ENCODE results near the gene RALY.

Gene RALY

DNA sequence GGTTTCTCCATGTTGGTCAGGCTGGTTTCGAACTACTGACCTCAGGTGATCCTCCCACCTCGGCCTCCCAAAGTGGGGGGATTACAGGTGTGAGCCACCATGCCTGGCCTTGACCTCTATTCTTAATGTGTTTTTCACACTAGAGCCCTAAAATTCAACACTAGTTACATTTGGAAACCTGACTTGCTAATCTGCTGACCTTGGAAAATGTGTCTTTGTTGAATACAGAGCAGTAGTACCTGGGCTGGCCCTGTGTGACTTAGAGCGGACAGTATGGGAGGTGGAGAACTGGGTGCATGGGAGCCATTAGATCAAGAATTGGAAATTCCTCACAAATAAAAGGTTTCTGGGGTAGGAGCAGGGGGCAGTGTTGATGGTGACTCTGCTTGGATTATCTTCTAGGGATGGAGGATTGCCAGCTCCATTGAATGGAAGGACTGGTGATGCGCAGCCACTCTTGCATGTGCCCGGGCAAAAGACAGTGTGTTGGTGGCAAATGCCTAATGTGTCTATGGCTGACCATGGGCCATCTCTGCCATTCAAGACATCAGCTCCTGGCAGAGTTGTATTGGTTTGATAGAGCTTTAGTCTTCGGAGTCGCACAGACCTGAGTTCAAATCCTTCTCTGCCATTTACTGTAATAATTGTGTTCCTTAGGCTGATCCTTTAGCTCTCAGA, 53.4 kb downstream of the RALY start:
- Histone ChIP-seq H3K9ac (no peak overlapping the region), H3K79me2 (ENCODE audit: insufficient read depth, low read depth) (peaks cover 99% of the 10 kb centered on the region), H3K4me2 (no peak overlapping the region), H2AFZ (ENCODE audit: low read depth) (no peak overlapping the region), H4K20me1 (ENCODE audit: insufficient read depth) (peaks cover 62% of the 10 kb centered on the region), H3K4me1 (ENCODE audit: low read depth, poor library complexity, severe bottlenecking) (peaks cover 84% of the 10 kb centered on the region), H3K27me3 (ENCODE audit: insufficient read depth, low read depth) (no peaks in the 10 kb centered on the region), H3K4me3 (IDR thresholded peaks at IDR 0.05; ENCODE audit: insufficient read depth, low read depth, low read length) (no peak overlapping the region), H3K27ac (no peak overlapping the region), H3K36me3 (ENCODE audit: insufficient read depth) (no peaks in the 10 kb centered on the region)
- TF ChIP-seq, protein P1, sequence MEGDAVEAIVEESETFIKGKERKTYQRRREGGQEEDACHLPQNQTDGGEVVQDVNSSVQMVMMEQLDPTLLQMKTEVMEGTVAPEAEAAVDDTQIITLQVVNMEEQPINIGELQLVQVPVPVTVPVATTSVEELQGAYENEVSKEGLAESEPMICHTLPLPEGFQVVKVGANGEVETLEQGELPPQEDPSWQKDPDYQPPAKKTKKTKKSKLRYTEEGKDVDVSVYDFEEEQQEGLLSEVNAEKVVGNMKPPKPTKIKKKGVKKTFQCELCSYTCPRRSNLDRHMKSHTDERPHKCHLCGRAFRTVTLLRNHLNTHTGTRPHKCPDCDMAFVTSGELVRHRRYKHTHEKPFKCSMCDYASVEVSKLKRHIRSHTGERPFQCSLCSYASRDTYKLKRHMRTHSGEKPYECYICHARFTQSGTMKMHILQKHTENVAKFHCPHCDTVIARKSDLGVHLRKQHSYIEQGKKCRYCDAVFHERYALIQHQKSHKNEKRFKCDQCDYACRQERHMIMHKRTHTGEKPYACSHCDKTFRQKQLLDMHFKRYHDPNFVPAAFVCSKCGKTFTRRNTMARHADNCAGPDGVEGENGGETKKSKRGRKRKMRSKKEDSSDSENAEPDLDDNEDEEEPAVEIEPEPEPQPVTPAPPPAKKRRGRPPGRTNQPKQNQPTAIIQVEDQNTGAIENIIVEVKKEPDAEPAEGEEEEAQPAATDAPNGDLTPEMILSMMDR (conservative IDR thresholded peaks at IDR 0.05; ENCODE audit: low read depth, low read length), result no peak

DNA sequence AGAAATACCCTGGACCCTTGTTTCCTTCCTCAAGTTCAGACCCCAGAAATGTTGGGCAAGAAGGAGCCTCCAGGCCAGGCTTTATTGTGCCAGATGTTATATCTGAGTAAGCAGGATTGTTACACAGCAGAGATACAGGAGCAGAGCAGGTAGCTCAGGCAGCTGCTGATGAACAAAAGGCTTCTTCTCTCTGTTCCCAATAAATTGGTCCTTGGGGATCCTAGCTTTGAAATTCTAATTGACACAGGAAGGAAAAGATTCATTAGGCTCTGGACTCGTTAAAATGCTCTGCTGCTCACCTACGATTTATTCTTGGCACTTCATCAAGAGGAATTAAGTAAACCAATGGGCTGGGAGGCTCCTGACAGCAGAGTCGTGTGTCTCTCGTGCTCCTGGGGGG, 54.2 kb downstream of the RALY start:
- Histone ChIP-seq H3K4me2 (no peak overlapping the region), H3K9ac (no peak overlapping the region), H3K79me2 (ENCODE audit: insufficient read depth, low read depth) (peaks cover 99% of the 10 kb centered on the region), H3K27ac (no peak overlapping the region), H3K27me3 (ENCODE audit: insufficient read depth, low read depth) (no peaks in the 10 kb centered on the region), H3K4me3 (IDR thresholded peaks at IDR 0.05; ENCODE audit: insufficient read depth, low read depth, low read length) (no peak overlapping the region), H2AFZ (ENCODE audit: low read depth) (no peak overlapping the region), H3K4me1 (ENCODE audit: low read depth, poor library complexity, severe bottlenecking) (peaks cover 77% of the 10 kb centered on the region), H3K36me3 (ENCODE audit: insufficient read depth) (no peaks in the 10 kb centered on the region), H4K20me1 (ENCODE audit: insufficient read depth) (peaks cover 56% of the 10 kb centered on the region)
- TF ChIP-seq, protein P1 (conservative IDR thresholded peaks at IDR 0.05; ENCODE audit: low read depth, low read length), result no peak

DNA sequence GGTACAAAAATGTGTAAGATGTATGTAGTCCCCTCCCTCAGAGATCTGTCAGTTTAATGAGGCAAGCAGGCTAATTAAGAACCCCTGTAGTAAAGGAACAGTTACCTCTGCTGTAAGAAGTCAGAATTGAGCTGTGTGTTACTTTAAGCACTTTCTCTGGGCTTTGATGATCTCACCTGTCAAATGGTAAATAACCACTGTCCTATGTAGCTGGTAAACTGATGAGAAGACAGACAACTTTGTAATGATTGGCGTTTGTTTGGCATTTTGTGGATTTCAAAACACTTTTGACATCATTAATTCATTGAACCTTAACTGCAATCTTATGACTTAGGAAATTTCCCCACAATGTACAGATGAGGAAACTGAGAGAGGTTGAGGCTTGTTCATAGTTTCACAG, 55.7 kb downstream of the RALY start:
- Histone ChIP-seq H3K9ac (no peak overlapping the region), H3K4me3 (IDR thresholded peaks at IDR 0.05; ENCODE audit: insufficient read depth, low read depth, low read length) (no peak overlapping the region), H2AFZ (ENCODE audit: low read depth) (no peak overlapping the region), H3K4me1 (ENCODE audit: low read depth, poor library complexity, severe bottlenecking) (peaks cover 62% of the 10 kb centered on the region), H3K27ac (peak overlapping the region; percentile 26; the same call in 1 of the 2 replicates), H3K36me3 (ENCODE audit: insufficient read depth) (no peaks in the 10 kb centered on the region), H3K4me2 (peak overlapping the region; percentile 37; the same call in 1 of the 2 replicates), H4K20me1 (ENCODE audit: insufficient read depth) (peaks cover 51% of the 10 kb centered on the region), H3K79me2 (ENCODE audit: insufficient read depth, low read depth) (peaks cover 97% of the 10 kb centered on the region), H3K27me3 (ENCODE audit: insufficient read depth, low read depth) (no peaks in the 10 kb centered on the region)
- TF ChIP-seq, protein P1 (conservative IDR thresholded peaks at IDR 0.05; ENCODE audit: low read depth, low read length), result no peak

DNA sequence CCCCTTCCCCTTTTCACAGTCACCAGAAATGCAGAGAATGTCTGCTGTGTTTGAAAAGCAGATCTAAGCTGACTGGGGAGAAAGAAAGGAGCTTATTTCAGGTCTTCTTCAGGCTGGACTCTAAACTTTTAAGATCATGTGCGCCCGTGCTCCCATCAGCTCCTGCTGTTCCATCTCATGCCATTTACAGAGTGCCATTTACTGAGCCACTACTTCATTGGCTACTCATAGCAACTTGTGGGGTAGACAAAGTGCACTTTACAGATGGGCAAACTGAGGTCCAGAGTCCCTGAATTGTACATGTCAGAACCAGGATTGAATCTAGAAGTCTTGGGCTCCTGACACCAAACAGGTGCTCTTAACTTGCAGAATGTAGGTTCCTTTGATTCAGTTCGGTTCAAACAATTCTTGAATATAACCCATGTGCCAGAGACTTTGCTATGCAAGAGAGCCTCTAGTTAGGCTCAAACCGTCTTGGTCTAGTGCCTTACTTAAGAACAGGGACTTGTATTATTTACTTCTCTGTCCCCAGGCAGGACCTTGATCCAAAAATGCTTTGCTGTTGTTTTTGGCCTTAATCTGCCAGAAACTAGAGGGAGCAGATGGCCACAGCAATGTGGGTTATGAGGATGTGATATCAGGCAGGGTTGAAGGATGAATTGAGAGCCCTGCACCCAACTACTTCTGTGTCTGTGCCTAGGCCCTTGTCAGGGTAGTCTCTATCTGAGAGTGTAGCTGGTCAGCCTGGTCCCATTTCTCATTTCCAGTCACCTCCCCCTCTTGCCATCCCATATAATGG, 56.4 kb downstream of the RALY start:
- H3K4me3 ChIP-seq (IDR thresholded peaks at IDR 0.05; ENCODE audit: insufficient read depth, low read depth, low read length), result no peak overlapping the region
- peak overlapping the region; percentile 26; the same call in 1 of the 2 replicates for H3K27ac ChIP-seq
- peaks cover 44% of the 10 kb centered on the region for H4K20me1 ChIP-seq (ENCODE audit: insufficient read depth)
- TF ChIP-seq, protein P1 (conservative IDR thresholded peaks at IDR 0.05; ENCODE audit: low read depth, low read length), result no peak
- no peaks in the 10 kb centered on the region for H3K36me3 ChIP-seq (ENCODE audit: insufficient read depth)
- H3K4me1 ChIP-seq (ENCODE audit: low read depth, poor library complexity, severe bottlenecking), result peaks cover 58% of the 10 kb centered on the region
- no peak overlapping the region for H3K9ac ChIP-seq
- H2AFZ ChIP-seq (ENCODE audit: low read depth), result no peak overlapping the region
- H3K79me2 ChIP-seq (ENCODE audit: insufficient read depth, low read depth), result peaks cover 97% of the 10 kb centered on the region
- no peaks in the 10 kb centered on the region for H3K27me3 ChIP-seq (ENCODE audit: insufficient read depth, low read depth)
- peak overlapping the region; percentile 37; the same call in 1 of the 2 replicates for H3K4me2 ChIP-seq

All from KMS-11 (cell line).